ENCODE results near the gene LNX1. TPM values are rescaled to one million over a fixed set of nuclear protein-coding genes. Genes with fewer than 3 reads are reported as not detected.

LNX1 gene
- polyA plus RNA-seq, 3 donors = 9.8 to 14.1 (median 11.2) TPM

DNA sequence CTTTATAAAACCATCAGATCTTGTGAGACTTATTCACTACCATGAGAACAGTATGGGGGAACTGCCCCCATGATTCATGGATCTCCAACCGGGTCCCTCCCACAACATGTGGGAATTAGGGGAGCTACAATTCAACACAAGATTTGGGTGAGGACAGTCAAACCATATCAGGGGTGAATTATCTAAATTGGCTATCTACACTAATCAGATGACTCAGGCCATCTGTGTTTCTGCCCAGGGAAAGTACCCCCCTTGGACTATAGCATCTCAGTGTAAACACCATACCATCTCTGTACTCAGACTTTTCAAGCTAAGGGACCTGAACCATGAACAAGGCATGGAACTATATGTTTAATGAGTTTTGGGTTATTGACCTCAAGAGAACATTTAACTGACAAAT, 76.8 kb downstream of the LNX1 start:
- 0% methylated on average over 1 of the region's 1 CpG for WGBS, 3 donors
- no peak overlapping the region for H3K27ac ChIP-seq (ENCODE audit: low read depth, low read length)

DNA sequence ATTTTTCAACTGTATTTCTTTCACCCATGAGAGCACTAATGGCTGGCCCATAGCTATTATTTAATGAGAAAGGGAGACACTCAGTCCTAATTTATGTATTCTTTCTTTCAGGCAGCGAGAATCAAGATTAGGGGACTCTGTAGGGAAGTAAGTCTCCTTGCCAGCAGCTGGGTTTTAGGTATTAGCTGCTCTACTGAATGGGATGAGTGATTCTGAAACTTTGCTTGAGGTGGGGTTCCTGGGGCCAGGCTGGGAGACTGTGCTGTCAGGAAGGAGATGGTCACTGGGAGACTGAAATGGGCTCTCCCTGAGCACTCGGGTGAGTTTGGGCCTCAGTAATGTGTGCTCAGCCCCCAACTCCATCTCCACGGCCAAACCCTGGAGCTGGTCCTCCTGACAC, 78.7 kb downstream of the LNX1 start:
- H3K27ac ChIP-seq (ENCODE audit: low read depth, low read length) = no peak overlapping the region
- 26 to 31% (median 29%) methylated on average over 3 of the region's 3 CpGs for WGBS, 3 donors

DNA sequence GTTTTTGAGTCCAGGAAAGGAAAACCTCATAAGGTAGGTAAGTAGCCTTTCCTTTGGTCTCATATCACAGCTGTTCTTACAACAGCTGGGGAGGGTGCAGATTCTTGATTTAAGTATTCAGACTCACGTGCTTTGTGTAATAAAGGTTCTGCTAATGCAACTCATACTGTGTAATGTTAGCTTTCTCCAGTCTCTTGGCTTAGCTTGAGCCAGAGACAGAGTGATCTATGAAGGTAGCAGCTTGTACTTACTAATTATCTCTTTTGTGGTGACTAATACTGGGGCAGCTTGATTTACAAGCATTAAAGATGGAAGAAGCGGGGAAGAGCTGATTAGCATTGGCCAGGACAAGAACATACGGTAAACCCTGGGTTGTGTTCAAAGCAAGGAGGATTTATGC, 80.3 kb downstream of the LNX1 start:
- no peak overlapping the region for H3K27ac ChIP-seq (ENCODE audit: low read depth, low read length)
- WGBS, 3 donors = 30 to 35% (median 31%) methylated on average over 3 of the region's 3 CpGs

DNA sequence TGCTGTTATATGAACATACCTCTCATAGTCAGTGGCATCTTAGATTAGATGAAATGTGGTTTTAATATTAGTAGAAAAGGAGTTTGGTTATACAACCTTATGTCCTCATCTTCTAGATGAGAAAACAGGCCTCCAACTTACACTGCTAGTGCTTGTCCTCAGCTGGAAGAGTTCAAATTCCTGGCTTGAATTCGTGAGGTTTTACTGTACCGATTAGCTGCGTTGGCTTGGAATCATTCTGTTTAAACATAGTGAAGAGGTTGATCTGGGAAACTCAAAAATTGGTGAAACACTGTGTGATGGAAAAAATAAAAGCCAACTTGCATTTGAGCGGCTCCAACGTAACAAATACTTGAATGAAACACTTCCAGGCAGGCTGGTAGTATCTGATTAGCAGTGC, 81.0 kb downstream of the LNX1 start:
- 23 to 30% (median 29%) methylated on average over 5 of the region's 5 CpGs for WGBS, 3 donors
- no peak overlapping the region for H3K27ac ChIP-seq (ENCODE audit: low read depth, low read length)

DNA sequence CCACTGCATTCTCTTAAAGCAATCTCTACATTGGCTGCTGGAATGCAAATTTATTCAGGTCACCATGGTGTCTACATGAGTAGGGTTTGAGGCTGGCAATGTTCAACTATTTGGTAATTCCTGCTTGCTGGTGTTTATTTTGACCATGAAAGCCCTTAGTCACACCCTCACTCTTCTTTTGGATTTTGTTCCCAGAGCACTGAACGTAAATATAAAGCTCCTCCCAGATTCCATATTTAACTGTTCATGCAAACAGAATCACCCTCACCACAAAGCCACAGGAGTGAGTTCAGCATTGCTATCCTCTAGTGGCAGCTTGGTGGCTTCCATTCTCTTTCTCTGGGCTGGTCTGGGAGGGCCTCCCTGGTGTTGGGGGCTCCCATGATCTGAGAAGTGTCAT, 82.8 kb downstream of the LNX1 start:
- 71 to 80% (median 76%) methylated on average over 1 of the region's 1 CpG for WGBS, 3 donors

DNA sequence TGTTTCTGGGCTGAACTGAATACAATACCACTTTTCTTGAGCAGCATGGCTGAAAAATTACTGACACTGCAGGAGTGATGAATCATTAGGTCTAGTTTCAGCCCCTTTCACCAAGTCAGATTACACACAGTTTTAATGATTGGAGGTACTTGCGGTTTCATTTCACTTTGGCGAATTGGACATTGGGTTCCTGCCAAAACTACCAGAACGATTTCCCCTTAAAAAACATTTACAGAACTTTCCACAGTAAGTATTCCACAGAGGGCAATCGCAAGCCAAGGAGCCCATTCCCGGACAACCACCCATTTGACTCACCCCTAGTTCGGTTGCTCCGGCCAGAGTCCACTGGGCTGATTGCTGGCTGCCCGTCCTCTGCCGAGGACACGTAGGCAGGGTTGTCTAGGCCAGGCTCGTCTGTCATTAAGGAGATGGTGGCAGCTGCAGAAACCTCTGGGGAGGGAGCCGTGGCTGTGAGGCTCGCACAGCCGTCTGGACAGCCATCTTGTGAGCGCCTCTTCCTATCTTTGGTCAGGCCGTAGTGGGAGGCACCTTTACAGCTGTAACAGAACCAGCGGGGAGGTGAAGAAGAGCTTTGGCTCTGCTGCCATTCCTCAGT, 83.5 kb downstream of the LNX1 start:
- 57 to 75% (median 64%) methylated on average over 17 of the region's 17 CpGs for WGBS, 3 donors
- no peak overlapping the region for H3K27ac ChIP-seq (ENCODE audit: low read depth, low read length)

More for the DNA sequence above, 82.8 kb downstream of the LNX1 start:
- H3K27ac ChIP-seq (ENCODE audit: low read depth, low read length) = no peak overlapping the region

DNA sequence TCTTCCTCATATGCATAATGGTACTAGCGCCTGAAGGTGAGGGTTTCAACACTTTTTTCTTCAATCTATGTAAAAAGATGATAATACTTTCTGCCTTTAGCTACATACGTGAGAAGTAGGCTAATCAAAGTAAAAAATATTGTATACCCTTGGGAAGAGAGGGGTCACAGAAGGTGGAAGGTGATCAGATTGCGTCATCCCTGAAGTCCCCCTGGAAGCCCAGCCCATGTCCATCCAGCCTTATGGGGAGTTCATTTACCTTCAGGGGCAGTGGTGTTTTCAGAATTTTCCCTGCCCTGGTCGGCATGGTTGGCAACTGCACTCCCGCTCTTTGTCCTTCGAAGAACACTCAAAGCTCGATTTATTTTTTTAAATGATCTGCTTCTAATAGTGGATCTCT, 84.2 kb downstream of the LNX1 start:
- 88 to 93% (median 91%) methylated on average over 7 of the region's 7 CpGs for WGBS, 3 donors
- no peak overlapping the region for H3K27ac ChIP-seq (ENCODE audit: low read depth, low read length)

DNA sequence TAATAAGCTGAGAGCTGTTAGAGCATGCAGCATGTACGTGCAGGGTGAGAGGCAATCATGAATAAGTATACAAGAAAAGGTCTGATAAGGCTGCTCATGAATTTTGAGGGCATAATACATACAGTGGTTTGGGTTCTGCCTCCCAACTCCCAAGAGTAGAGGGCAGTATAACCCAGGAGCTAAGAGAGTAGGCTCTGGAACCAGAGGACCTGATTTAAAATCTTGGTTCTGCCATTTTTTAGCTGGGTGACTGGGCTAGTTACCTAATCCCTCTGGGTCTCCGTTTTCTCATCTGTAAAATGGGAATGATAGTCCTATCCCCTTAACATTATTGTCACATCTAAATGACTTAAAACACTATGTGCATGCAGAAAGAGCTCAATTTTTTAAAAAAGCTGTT, 85.3 kb downstream of the LNX1 start:
- H3K27ac ChIP-seq (ENCODE audit: low read depth, low read length) = no peak overlapping the region
- WGBS, 3 donors = 92 to 95% (median 93%) methylated on average over 2 of the region's 2 CpGs

DNA sequence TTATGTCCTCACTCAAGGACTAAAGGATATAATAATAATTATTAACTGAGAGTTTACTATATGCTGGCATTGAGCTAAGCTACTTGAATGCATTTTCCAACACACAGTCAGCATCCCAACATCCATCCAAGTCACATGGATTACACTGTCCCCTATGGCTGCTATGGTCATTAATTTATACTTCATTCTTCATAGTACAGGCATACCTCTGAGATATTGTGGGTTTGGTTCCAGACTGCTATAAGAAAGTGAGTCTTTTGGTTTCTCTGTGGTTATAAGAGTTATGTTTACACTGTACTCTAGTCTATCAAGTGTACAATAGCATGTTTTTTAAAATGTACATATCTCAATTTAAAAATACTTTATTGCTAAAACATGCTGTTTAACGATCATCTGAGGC, 89.2 kb downstream of the LNX1 start:
- WGBS, 3 donors = 94 to 100% (median 99%) methylated on average over 1 of the region's 1 CpG
- no peak overlapping the region for H3K27ac ChIP-seq (ENCODE audit: low read depth, low read length)

DNA sequence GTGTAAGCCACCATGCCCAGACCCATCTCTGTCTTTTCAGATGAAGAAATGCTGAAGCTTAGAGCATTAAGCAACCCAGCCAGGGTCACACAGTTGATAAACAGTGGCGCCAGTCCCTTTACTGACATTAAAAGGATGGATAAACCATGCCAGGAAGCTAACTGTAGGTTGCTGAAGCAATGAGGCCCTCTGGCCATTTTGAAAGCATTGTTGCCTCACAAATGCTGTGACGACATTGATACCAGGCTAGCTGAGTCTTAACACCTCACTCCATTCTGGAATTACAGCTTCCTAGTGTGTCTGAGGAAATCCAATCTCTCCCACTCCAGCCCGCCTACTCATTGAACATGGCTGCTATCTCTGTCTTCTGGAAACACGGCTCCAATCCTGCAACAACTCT, 89.7 kb downstream of the LNX1 start:
- H3K27ac ChIP-seq (ENCODE audit: low read depth, low read length) = no peak overlapping the region
- WGBS, 3 donors = 81 to 97% (median 89%) methylated on average over 4 of the region's 4 CpGs

DNA sequence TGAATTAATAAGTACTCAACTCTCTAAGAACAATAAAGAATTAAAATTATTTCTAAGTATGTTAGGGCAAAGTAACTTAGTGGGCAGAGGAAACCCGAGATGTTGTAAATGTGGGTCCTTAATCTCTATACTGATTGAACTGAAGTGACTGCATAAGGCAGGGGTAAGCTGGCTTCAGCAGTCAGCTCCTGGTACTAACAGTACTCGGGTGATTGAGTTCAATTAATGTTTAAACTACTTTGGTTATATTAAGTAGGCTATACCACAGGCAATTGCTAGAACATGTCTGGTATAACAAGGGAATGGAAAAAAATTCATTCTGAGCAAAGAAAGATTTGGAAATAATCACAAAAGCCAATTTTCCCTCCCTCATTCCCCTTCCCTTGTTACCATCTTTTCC, 90.7 kb downstream of the LNX1 start:
- WGBS, 3 donors = 89 to 93% (median 93%) methylated on average over 2 of the region's 2 CpGs
- H3K27ac ChIP-seq (ENCODE audit: low read depth, low read length) = no peak overlapping the region

DNA sequence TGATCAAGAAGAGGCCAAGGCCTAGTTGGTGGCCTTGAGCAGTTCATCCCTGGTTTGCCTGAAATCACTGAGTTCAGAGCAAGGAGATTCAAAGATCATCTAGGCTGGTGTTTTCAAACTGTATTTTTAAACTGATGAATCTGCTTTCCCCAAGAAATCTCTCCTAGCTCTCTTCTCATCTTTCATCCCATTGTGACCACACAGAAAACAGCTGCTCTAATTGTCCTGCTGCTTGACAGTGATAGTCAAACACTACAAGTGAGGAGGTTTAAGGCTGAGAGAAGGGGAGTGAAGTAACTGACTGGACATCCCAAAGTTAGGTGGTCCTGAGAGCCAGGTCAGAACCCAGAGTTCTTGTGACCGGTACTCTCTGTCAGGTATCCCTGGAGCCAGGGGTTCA, 91.5 kb downstream of the LNX1 start:
- WGBS, 3 donors = 100% methylated on average over 1 of the region's 1 CpG
- no peak overlapping the region for H3K27ac ChIP-seq (ENCODE audit: low read depth, low read length)

DNA sequence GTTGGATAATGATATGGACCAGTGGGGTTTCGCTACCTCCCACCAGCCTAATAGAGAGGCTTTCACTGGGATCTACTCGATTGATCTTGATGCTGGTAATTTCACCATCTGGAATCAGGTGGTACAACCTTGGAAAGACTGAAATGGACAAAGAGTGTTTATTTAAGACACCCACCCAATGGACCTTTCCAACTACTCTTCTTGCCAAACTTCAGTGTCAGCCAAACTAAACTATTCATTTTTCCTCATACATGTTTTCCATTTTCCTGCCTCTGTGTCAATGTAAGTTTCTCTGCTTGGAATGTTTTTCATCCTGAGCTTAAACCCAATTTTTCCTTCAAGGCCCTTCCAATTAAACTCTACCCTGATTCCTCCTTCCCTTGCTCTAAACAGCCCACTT, 92.6 kb downstream of the LNX1 start:
- no peak overlapping the region for H3K27ac ChIP-seq (ENCODE audit: low read depth, low read length)
- 79 to 85% (median 81%) methylated on average over 2 of the region's 2 CpGs for WGBS, 3 donors

DNA sequence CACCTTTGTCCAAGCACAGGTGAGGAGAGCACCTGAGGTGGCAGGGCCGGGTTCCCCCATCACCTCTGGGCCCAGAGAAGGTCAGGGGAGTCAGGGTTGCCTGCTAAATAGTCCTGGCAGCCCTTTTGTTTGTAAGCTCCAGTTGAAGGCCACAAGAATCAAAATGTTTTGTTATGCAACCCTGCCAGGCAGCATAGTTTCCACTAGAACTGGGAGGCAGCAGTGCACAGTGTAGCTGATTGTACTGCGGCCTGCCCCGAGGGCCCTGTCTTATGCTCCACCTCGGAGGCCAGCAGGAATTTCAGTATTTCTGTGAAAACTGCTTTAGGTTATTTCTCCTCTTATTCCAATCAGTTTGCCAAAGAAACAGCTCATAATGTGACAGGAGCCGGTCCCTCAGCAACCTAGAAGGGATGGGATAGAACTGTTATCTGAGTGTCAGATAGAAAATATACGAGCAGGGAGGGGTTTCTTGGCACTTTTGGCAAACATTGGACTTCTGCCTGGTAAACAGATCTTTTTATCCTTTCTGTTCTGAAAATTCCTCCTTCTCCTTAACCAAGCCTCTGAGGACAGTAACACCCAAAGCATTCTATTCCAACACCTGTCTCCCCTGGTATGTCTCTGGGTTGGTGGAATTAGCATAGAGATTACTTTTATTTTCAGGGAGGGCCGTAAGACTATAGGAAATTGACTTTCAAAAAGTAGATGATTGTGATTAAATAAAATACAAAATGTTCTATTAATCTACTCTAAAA, 93.6 kb downstream of the LNX1 start:
- WGBS, 3 donors = 33 to 61% (median 51%) methylated on average over 7 of the region's 7 CpGs
- no peak overlapping the region for H3K27ac ChIP-seq (ENCODE audit: low read depth, low read length)

DNA sequence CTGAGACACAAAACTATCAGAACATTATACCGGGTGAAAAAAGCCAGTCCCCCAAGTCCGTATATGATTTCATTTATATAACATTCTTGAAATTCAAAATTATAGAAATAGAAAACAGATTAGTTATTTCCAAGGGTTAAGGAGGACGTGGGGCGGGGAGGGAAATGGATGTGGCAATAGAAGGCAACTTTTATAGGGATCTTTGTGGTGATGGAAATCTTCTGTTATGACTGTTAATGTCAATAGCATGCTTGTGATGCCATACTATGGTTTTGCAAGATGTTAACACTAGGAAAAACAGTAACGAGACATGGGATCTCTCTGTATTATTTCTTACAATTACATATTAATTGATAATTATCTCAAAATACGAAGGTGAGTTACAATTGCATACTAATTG, 96.4 kb downstream of the LNX1 start:
- H3K27ac ChIP-seq (ENCODE audit: low read depth, low read length) = no peak overlapping the region
- 88 to 98% (median 93%) methylated on average over 6 of the region's 6 CpGs for whole genome bisulfite sequencing, 3 donors

DNA sequence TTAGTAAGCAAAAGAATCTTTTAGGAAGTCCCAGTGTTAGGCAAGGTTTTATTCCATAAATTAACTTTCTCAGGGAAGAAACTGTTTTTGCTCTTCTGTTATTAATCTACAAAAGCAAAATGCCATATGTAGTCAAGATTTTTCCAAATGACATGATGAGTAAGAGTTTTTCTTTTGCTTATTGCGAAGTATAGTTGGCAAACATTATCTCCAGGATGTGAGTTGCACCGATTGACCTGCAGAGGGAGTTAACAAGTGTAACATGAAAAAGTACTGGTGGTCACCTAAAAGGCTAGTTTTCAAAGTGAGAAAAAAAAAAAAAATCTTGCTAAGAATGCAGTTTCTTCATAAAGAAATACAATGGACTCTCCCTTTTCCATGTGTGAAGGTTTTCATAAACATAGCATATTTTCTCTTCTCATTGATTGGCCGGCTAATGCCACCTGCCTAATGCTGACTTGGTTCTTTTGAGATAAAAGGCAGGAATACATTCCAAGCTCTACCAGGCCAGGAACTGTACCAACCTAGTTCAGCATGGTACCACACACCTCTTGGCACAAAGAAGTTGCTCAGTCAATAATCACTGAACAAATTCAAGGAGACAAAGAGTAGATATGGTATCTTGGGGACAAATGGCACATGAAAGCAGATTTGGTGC, 100.2 kb downstream of the LNX1 start:
- H3K27ac ChIP-seq (ENCODE audit: low read depth, low read length) = no peak overlapping the region
- WGBS, 3 donors = 21 to 40% (median 35%) methylated on average over 3 of the region's 3 CpGs

DNA sequence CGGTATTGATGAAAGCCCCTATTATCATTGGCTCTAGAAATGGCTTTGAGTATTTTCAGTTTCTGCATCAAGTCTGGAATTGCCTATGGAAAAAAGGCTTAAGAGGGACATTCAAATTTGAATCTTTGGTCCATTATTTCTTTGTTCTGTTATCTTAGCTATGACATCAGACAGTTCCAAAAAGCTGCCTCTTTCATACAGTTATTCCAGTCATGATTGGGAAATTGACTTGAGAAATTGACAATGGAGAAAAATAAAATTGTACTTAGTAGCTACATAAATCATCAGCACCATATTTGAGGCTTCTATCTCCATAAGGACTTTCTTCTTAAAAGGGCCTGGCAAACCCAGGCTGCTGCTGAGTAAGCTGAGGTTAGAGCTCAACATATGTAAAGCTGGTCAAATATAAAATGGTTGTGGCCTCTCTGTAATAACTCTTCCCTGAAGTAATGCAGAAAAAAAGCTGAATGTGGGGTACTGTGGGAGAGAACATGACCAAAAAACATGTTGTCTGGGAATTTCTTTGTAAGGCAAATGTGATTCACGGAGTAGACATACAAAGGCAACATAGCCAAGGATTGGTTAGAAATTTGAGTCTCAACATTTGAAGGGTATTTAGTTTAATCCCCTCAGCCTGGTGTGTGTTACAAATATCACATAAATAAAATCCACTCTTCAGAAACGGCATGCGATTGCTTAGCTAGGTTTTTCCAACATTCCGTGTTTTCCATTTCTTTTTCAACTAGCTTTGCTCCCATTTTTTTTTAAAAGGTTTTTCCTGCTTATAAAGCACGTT, 100.9 kb downstream of the LNX1 start:
- no peak overlapping the region for H3K27ac ChIP-seq (ENCODE audit: low read depth, low read length)
- 57 to 83% (median 63%) methylated on average over 6 of the region's 6 CpGs for WGBS, 3 donors

DNA sequence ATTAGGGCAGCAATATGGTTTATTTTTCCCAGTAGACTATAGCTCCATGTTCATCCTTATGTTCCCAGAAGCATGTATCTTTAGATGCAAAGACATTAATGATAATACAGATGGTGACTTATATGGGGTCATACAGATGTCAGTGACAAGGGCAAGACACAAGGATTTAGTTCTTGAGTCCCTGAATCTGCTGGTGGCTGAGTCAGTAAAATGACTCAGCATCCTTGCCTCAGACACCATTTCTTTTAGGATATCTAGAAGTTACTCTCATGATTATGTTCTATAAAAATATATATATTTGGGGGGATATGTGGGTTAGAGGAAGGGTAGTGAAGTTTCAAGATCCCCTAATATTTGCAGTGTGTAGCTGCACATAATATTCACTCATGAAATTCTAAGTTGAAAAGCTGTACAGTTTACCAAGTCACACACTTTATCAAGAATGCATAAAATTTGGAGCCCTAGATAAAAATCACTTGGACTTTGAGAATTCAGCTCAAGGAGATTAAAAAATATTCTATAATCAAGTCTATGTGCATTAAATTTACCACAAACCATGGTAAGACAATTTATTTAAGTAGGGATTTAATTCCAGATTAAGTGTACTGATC, 101.9 kb downstream of the LNX1 start:
- H3K27ac ChIP-seq (ENCODE audit: low read depth, low read length) = no peak overlapping the region

DNA sequence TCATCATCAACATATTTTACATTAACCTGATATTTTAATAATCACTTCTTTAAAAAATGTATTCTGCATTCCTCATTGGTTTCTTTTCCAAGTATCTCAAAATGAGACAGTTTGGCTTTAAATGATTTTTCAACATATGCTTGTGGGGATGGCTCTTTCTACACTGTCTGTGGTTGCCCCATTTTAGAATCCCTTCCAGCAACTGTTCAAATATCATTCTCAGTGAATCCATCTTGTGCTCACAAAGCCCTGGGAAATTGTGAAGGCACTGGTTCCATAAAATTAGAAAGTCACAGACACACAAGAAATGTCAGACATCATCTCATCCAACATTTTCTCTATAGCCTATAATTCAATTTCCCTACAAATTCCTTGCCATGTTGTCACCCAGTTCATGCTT, 103.5 kb downstream of the LNX1 start:
- H3K27ac ChIP-seq (ENCODE audit: low read depth, low read length) = no peak overlapping the region

All from adipose tissue (tissue), 3 donors.